ENCODE data around the gene NPRL2.

The NPRL2 gene

DNA sequence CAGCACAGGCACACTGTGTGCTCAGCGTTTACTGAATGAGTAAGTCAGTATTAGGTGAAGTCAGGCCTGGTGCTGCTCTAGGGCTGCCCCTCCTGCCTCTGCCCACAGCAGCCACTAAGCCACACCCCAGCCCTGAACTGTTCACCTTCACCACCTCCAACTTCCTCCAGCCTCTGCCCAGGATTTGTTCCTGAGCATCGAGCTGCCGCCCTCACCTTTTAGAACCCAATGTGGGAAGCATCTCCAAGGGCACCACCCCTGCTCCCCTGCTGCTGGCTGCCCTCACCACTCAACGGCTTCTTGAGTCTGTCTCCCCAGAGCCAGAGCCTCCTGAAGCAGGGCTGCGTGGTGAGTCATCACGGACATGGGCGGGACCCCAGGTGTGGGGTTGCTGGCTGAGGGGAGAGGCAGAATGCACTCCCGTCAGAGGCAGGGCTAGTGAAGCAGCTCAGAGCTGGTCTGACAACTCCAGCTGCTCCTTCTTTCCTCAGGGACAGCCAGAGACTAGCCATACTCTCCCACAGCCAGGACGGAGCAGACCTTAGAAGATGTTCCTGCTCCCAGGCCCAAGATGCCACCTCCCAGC is 33.8 kb downstream of the NPRL2 start:
- TF ChIP-seq, protein P1, sequence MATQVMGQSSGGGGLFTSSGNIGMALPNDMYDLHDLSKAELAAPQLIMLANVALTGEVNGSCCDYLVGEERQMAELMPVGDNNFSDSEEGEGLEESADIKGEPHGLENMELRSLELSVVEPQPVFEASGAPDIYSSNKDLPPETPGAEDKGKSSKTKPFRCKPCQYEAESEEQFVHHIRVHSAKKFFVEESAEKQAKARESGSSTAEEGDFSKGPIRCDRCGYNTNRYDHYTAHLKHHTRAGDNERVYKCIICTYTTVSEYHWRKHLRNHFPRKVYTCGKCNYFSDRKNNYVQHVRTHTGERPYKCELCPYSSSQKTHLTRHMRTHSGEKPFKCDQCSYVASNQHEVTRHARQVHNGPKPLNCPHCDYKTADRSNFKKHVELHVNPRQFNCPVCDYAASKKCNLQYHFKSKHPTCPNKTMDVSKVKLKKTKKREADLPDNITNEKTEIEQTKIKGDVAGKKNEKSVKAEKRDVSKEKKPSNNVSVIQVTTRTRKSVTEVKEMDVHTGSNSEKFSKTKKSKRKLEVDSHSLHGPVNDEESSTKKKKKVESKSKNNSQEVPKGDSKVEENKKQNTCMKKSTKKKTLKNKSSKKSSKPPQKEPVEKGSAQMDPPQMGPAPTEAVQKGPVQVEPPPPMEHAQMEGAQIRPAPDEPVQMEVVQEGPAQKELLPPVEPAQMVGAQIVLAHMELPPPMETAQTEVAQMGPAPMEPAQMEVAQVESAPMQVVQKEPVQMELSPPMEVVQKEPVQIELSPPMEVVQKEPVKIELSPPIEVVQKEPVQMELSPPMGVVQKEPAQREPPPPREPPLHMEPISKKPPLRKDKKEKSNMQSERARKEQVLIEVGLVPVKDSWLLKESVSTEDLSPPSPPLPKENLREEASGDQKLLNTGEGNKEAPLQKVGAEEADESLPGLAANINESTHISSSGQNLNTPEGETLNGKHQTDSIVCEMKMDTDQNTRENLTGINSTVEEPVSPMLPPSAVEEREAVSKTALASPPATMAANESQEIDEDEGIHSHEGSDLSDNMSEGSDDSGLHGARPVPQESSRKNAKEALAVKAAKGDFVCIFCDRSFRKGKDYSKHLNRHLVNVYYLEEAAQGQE (IDR thresholded peaks at IDR 0.05; ENCODE audit: insufficient read depth in 1 of 2, low read depth in 2 of 2, low read length in 2 of 2), result no peak
- TF ChIP-seq TAF1 (IDR thresholded peaks at IDR 0.05; ENCODE audit: borderline replicate concordance, insufficient read depth, low read length), result no peak
- TF ChIP-seq SIN3A (IDR thresholded peaks at IDR 0.05; ENCODE audit: borderline replicate concordance, insufficient read depth, low read length), result no peak
- TF ChIP-seq POLR2AphosphoS5 (IDR thresholded peaks at IDR 0.05; ENCODE audit: low read depth, low read length), result no peak
- no peak for TF ChIP-seq FOXP2 (optimal IDR thresholded peaks at IDR 0.05; ENCODE audit: borderline replicate concordance, extremely low read depth, extremely low read length, insufficient read depth)

DNA sequence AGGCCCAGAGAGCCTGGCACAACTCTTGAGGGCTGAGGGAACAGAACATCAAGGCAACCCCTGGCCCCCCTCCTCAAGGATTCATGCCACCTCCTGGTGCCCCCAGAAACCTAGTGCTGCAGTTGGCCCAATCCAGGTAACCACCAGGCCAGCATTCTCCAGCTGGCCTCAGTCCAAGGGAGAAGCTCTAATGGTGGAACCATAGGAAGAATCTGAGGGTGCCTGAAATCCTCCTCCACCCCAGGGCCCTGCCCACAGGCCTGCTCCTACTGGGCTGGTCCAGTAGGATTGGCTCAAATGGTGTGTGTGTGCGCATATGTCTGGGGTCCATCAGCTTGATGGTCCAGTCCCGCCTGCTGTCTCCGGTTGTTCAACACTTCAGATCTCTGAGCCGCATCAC is 35.8 kb downstream of the NPRL2 start:
- TF ChIP-seq POLR2AphosphoS5 (IDR thresholded peaks at IDR 0.05; ENCODE audit: low read depth, low read length) (no peak), SIN3A (IDR thresholded peaks at IDR 0.05; ENCODE audit: borderline replicate concordance, insufficient read depth, low read length) (no peak), FOXP2 (optimal IDR thresholded peaks at IDR 0.05; ENCODE audit: borderline replicate concordance, extremely low read depth, extremely low read length, insufficient read depth) (no peak), TAF1 (IDR thresholded peaks at IDR 0.05; ENCODE audit: borderline replicate concordance, insufficient read depth, low read length) (no peak)
- TF ChIP-seq, protein P1 (IDR thresholded peaks at IDR 0.05; ENCODE audit: insufficient read depth in 1 of 2, low read depth in 2 of 2, low read length in 2 of 2), result no peak

DNA sequence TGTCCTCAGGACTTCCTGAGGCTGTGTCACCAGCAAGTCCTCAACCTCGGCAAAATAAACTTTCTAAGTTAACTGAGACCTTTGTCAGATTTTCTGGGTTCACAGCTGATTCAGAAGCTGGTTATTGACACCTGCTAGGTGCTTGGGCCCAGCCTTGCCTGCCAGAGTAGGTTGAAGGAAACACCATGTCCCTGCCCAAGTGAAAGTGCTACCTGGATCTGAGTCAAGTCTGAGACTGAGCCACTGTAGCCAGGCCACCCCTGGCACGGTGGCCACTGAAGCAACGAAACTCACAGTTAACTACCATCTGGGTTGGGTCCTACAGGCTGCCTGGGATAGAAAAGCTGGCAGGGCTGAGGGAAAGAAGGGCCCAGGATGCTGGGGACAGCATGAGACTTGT is 36.2 kb downstream of the NPRL2 start:
- TF ChIP-seq POLR2AphosphoS5 (IDR thresholded peaks at IDR 0.05; ENCODE audit: low read depth, low read length), result no peak
- TF ChIP-seq TAF1 (IDR thresholded peaks at IDR 0.05; ENCODE audit: borderline replicate concordance, insufficient read depth, low read length), result no peak
- TF ChIP-seq FOXP2 (optimal IDR thresholded peaks at IDR 0.05; ENCODE audit: borderline replicate concordance, extremely low read depth, extremely low read length, insufficient read depth), result no peak
- TF ChIP-seq, protein P1 (IDR thresholded peaks at IDR 0.05; ENCODE audit: insufficient read depth in 1 of 2, low read depth in 2 of 2, low read length in 2 of 2), result no peak

DNA sequence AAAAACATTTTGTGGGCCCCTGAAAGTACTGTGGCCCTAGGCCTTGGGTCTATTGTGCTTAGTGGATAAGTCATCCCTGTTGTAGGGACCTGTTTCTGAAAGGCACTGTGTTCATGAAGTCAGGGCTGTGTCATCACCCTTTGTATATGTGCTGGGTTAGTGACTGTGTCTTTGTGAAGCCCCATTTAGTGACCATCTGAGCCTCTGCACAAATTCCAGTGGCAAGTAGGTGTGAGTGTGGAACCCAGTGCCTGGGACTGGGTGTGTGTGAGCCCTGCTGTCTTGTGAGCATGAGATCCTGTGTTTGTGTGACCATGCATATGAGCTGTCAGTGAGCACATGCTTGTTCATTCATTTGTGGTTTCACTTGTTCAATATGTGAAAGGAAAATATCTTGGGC is 46.0 kb downstream of the NPRL2 start:
- TF ChIP-seq FOXP2 (optimal IDR thresholded peaks at IDR 0.05; ENCODE audit: borderline replicate concordance, extremely low read depth, extremely low read length, insufficient read depth) (no peak), POLR2AphosphoS5 (IDR thresholded peaks at IDR 0.05; ENCODE audit: low read depth, low read length) (no peak), TAF1 (IDR thresholded peaks at IDR 0.05; ENCODE audit: borderline replicate concordance, insufficient read depth, low read length) (no peak), SIN3A (IDR thresholded peaks at IDR 0.05; ENCODE audit: borderline replicate concordance, insufficient read depth, low read length) (no peak)
- TF ChIP-seq, protein P1 (IDR thresholded peaks at IDR 0.05; ENCODE audit: insufficient read depth in 1 of 2, low read depth in 2 of 2, low read length in 2 of 2), result no peak

All from PFSK-1 (cell line).